HL-60 (cell line): ENCODE data around the gene CENPP.

Experiments used
- DNase-seq, 2 experiments: peaks; one replicate each; pipeline ENCODE4 v3.0.0-alpha.2; 2010 to 2020; ENCODE audit warnings: low read depth in 1 of 2, low spot score in 1 of 2
- H3K27ac ChIP-seq: fragments of 250-450 bp; sonication (Bioruptor Pico); replicated peaks from 2 replicates; pipeline ENCODE4 v1.5.1; 2020; ENCODE audit warnings: mild to moderate bottlenecking, moderate library complexity
- H3K27me3 ChIP-seq: fragments of 250-450 bp; sonication (Bioruptor Pico); 2 replicates; pipeline ENCODE4 v1.5.1; 2021; ENCODE audit warnings: mild to moderate bottlenecking, moderate library complexity; ENCODE audit not compliant: insufficient read depth, poor library complexity, severe bottlenecking
- H3K4me3 ChIP-seq: replicated peaks from 2 replicates; pipeline ENCODE4 v1.5.1; 2011; ENCODE audit warnings: mild to moderate bottlenecking, control low read depth, low read length; ENCODE audit not compliant: insufficient read depth
- CTCF ChIP-seq: IDR thresholded peaks from one replicate; pipeline ENCODE4 v1.5.1; 2011; ENCODE audit warnings: low read length, control low read depth, inconsistent platforms; ENCODE audit not compliant: insufficient read depth
- GABPA ChIP-seq: IDR thresholded peaks from 2 replicates; pipeline ENCODE4 v1.6.1; 2012; ENCODE audit warnings: low read depth
- POLR2AphosphoS5 ChIP-seq: IDR thresholded peaks from 2 replicates; pipeline ENCODE4 v1.6.1; 2012; ENCODE audit warnings: low read depth
- REST ChIP-seq: IDR thresholded peaks from 2 replicates; pipeline ENCODE4 v1.6.1; 2012; ENCODE audit warnings: low read depth; ENCODE audit not compliant: insufficient replicate concordance
- SPI1 ChIP-seq: IDR thresholded peaks from 2 replicates; pipeline ENCODE4 v1.6.1; 2012; ENCODE audit warnings: low read depth, mild to moderate bottlenecking, borderline replicate concordance

Gene CENPP

GRCh38 chr9:92293452-92294296, 32.1 kb upstream of the CENPP start, which contains the start of gene IARS1:
IARS1 (minus strand) TSS chr9:92293697; CDS start chr9:92289419, 4,278 bp downstream.
- no peak for TF ChIP-seq GABPA
- peak; percentile 54 for TF ChIP-seq REST
- peak; percentile 95 for TF ChIP-seq POLR2AphosphoS5
- TF ChIP-seq CTCF = no peak
- peak; percentile 99 for DNase-seq
- peak within 1 kb of the TSS; percentile 89 for H3K27ac ChIP-seq
- H3K27me3 ChIP-seq = no peaks in the 10 kb centered on the region
- H3K4me3 ChIP-seq = peak within 1 kb of the TSS; percentile 70

- peak in 1 of 2 experiments; percentile 28 for DNase-seq
- Histone ChIP-seq H3K4me3 (peak overlapping the region; percentile 70), H3K27ac (peak overlapping the region; percentile 89), H3K27me3 (no peaks in the 10 kb centered on the region)
- TF ChIP-seq POLR2AphosphoS5 = no peak; the same call in 1 of the 2 replicates
- no peak for TF ChIP-seq CTCF
- no peak for TF ChIP-seq REST
- no peak for TF ChIP-seq SPI1
- TF ChIP-seq GABPA = no peak
Measured at GRCh38 chr9:92294297-92294676, 31.5 kb upstream of the CENPP start.

- DNase-seq = no peak
- H3K27ac ChIP-seq = peak overlapping the region; percentile 89
- no peaks in the 10 kb centered on the region for H3K27me3 ChIP-seq
- TF ChIP-seq POLR2AphosphoS5 (no peak), REST (no peak), SPI1 (no peak), GABPA (no peak), CTCF (no peak)
- no peak overlapping the region for H3K4me3 ChIP-seq
Measured at GRCh38 chr9:92295240-92295790, 30.4 kb upstream of the CENPP start.
